Uterus (tissue), 2 donors: ENCODE measurements around the gene SLC25A38.

Experiments used
- CTCF ChIP-seq, 4 experiments: fragments of 200-600 bp in 2 of 4; fragments of 450-650 bp in 2 of 4; sonication (generic) in 2 of 4; IDR thresholded peaks; one replicate each; pipeline ENCODE4 v1.5.1; 2016 to 2019; ENCODE audit warnings: antibody characterized with exemption in 4 of 4, mild to moderate bottlenecking in 2 of 4, moderate library complexity in 1 of 4
- POLR2A ChIP-seq, 2 donors: fragments of 450-650 bp; IDR thresholded peaks; one replicate each; pipeline ENCODE4 v1.6.1; 2016; ENCODE audit warnings: antibody characterized with exemption in 2 of 2, mild to moderate bottlenecking in 1 of 2, moderate library complexity in 1 of 2

- TF ChIP-seq CTCF (IDR thresholded peaks at IDR 0.05), result no peak
- no peak for TF ChIP-seq POLR2A (IDR thresholded peaks at IDR 0.05)
Measured at GRCh38 chr3:39438880-39439279, 55.7 kb downstream of the SLC25A38 start.
